HCT116 (cell line): ENCODE data around the gene RAB24. TPM values are rescaled to one million over a fixed set of nuclear protein-coding genes. Genes with fewer than 3 reads are reported as not detected.

Experiments used
- ATAC-seq: fragments of 200-7000 bp; cut with Tn5 transposase; 2 replicates; pipeline ENCODE4 v1.9.1; 2020; ENCODE audit warnings: mild to moderate bottlenecking, moderate library complexity
- BruUV-seq: library from RNA; stranded (reverse); fragments of 400-500 nt; replicated peaks from 2 replicates; lab custom pipeline; 2021; lab: Mats Ljungman, UMichigan
- CTCF ChIA-PET: fragments of 300-600 bp; sonication (Branson Sonifier 250); formaldehyde crosslinking; loops from one replicate; lab custom pipeline; 2021; ENCODE audit warnings: antibody characterized with exemption; lab: Charles Lee
- POLR2A ChIA-PET: fragments of 300-600, 350-600 bp; sonication (Branson Sonifier 250); formaldehyde crosslinking; loops from one replicate; lab custom pipeline; 2021; ENCODE audit warnings: antibody characterized with exemption; lab: Charles Lee
- RAD21 ChIA-PET, 2 experiments: fragments of 300-600 bp; sonication (Branson Sonifier 250); formaldehyde crosslinking; loops; one replicate each; lab custom pipeline; 2023; ENCODE audit warnings: low total read pairs in 2 of 2; ENCODE audit not compliant: uncharacterized antibody in 2 of 2, unreplicated experiment in 2 of 2, low non-redundant PET in 1 of 2; lab: Charles Lee
- DNase-seq: peaks from one replicate; pipeline ENCODE4 v3.0.0-alpha.2; 2010; ENCODE audit warnings: low read depth, low spot score
- H2AFZ ChIP-seq: fragments of 200-600 bp; shearing (Covaris generic), sonication (generic); 2 replicates; pipeline ENCODE4 v1.6.1; 2017; ENCODE audit warnings: low read depth, mixed run types, mixed read lengths, antibody characterized with exemption, low read length; ENCODE audit not compliant: poor library complexity, severe bottlenecking
- H3K27ac ChIP-seq: 2 replicates; pipeline ENCODE4 v1.5.1; 2012; ENCODE audit warnings: low read depth, low read length
- H3K27me3 ChIP-seq: fragments of 200-600 bp; sonication (generic); 2 replicates; pipeline ENCODE4 v1.6.1; 2016; ENCODE audit warnings: mixed run types, low read length, mixed read lengths; ENCODE audit not compliant: insufficient read depth
- H3K36me3 ChIP-seq, 2 experiments: fragments of 200-500 bp in 1 of 2; fragments of 200-600 bp in 1 of 2; sonication (Bioruptor generic) in 1 of 2; sonication (generic) in 1 of 2; 2 replicates each; pipeline versions ENCODE4 v1.5.1 to v1.6.1; 2014 to 2016; ENCODE audit warnings: low read length in 2 of 2, inconsistent platforms in 1 of 2, mixed read lengths in 1 of 2, mixed run types in 1 of 2; ENCODE audit not compliant: insufficient read depth in 2 of 2, control insufficient read depth in 1 of 2
- H3K4me1 ChIP-seq, 2 experiments: fragments of 200-600 bp in 1 of 2; sonication (generic) in 1 of 2; 2 replicates each; pipeline versions ENCODE4 v1.5.1 to v1.6.1; 2012 to 2017; ENCODE audit warnings: low read length in 2 of 2, inconsistent platforms in 1 of 2, mild to moderate bottlenecking in 1 of 2, mixed read lengths in 1 of 2, mixed run types in 1 of 2, moderate library complexity in 1 of 2; ENCODE audit not compliant: insufficient read depth in 2 of 2, control insufficient read depth in 1 of 2
- H3K4me2 ChIP-seq: fragments of 200-600 bp; sonication (generic); 2 replicates; pipeline ENCODE4 v1.6.1; 2017; ENCODE audit warnings: mixed run types, low read length, mixed read lengths
- H3K4me3 ChIP-seq, 2 experiments: fragments of 200-600 bp in 1 of 2; sonication (generic) in 1 of 2; replicated peaks in 1 of 2; 2 replicates each; pipeline ENCODE4 v1.5.1; 2011 to 2016; ENCODE audit warnings: low read length in 2 of 2, control low read depth in 1 of 2, low read depth in 1 of 2, mild to moderate bottlenecking in 1 of 2, mixed read lengths in 1 of 2, mixed run types in 1 of 2
- H3K79me2 ChIP-seq: fragments of 200-600 bp; sonication (generic); 2 replicates; pipeline ENCODE4 v1.6.1; 2017; ENCODE audit warnings: mild to moderate bottlenecking, mixed run types, low read length, moderate library complexity, mixed read lengths; ENCODE audit not compliant: insufficient read depth
- H3K9ac ChIP-seq: fragments of 200-600 bp; sonication (generic); 2 replicates; pipeline ENCODE4 v1.6.1; 2016; ENCODE audit warnings: low read length, mixed read lengths
- H3K9me2 ChIP-seq: fragments of 200-600 bp; sonication (generic), shearing (Covaris generic); 2 replicates; pipeline ENCODE4 v1.6.1; 2017; ENCODE audit warnings: mixed run types, mild to moderate bottlenecking, moderate library complexity; ENCODE audit not compliant: insufficient read depth
- H3K9me3 ChIP-seq, 2 experiments: fragments of 200-500 bp in 1 of 2; fragments of 200-600 bp in 1 of 2; sonication (Bioruptor generic) in 1 of 2; sonication (generic) in 1 of 2; 2 replicates each; pipeline ENCODE4 v1.6.1; 2014 to 2017; ENCODE audit warnings: low read length in 2 of 2, mixed read lengths in 2 of 2, inconsistent platforms in 1 of 2, low read depth in 1 of 2, mild to moderate bottlenecking in 1 of 2, mixed run types in 1 of 2, moderate library complexity in 1 of 2; ENCODE audit not compliant: control insufficient read depth in 1 of 2, insufficient read depth in 1 of 2
- H4K20me1 ChIP-seq: fragments of 200-600 bp; sonication (generic), shearing (Covaris generic); 2 replicates; pipeline ENCODE4 v1.6.1; 2017; ENCODE audit warnings: mixed run types, mild to moderate bottlenecking, moderate library complexity; ENCODE audit not compliant: insufficient read depth
- ATF3 ChIP-seq: IDR thresholded peaks from 2 replicates; pipeline ENCODE4 v1.6.1; 2012
- CBX3 ChIP-seq: IDR thresholded peaks from 2 replicates; pipeline ENCODE4 v1.6.1; 2012; ENCODE audit warnings: low read depth
- EGR1 ChIP-seq: IDR thresholded peaks from 2 replicates; pipeline ENCODE4 v1.6.1; 2012; ENCODE audit warnings: low read depth
- FOSL1 ChIP-seq: IDR thresholded peaks from 2 replicates; pipeline ENCODE4 v1.6.1; 2012; ENCODE audit warnings: low read depth
- JUND ChIP-seq: IDR thresholded peaks from 2 replicates; pipeline ENCODE4 v1.6.1; 2012
- SP1 ChIP-seq: IDR thresholded peaks from 2 replicates; pipeline ENCODE4 v1.6.1; 2012; ENCODE audit warnings: low read depth
- TCF7L2 ChIP-seq: IDR thresholded peaks from 2 replicates; pipeline ENCODE4 v1.7.0; 2011; ENCODE audit warnings: borderline replicate concordance, inconsistent platforms; ENCODE audit not compliant: insufficient read depth, insufficient read length; ENCODE audit errors: extremely low read depth
- ZBTB33 ChIP-seq: IDR thresholded peaks from 2 replicates; pipeline ENCODE4 v1.6.1; 2011; ENCODE audit warnings: mild to moderate bottlenecking, low read length, moderate library complexity; ENCODE audit not compliant: insufficient replicate concordance; ENCODE audit errors: extremely low read depth
- ZFX ChIP-seq: fragments of 450-650 bp; IDR thresholded peaks from 2 replicates; pipeline ENCODE4 v1.6.1; 2017
- ZNF274 ChIP-seq: fragments of 200-500 bp; sonication (Bioruptor generic); IDR thresholded peaks from 2 replicates; pipeline ENCODE4 v1.6.1; 2014; ENCODE audit warnings: mild to moderate bottlenecking, low read depth, low read length, inconsistent platforms
- intact Hi-C: fragments of 100-400 bp; cut with micrococcal nuclease; formaldehyde crosslinking; loops from 2 replicates; pipeline ENCODE4 v1.10.0; 2022
- total RNA-seq: library from RNA; stranded (reverse); gene quantifications from one replicate; pipeline ENCODE4 v1.2.1, GENCODE V29; 2021; ENCODE audit not compliant: unreplicated experiment

Gene RAB24
- total RNA-seq, 1 experiment from 2014 or later: 13.5 TPM

DNA sequence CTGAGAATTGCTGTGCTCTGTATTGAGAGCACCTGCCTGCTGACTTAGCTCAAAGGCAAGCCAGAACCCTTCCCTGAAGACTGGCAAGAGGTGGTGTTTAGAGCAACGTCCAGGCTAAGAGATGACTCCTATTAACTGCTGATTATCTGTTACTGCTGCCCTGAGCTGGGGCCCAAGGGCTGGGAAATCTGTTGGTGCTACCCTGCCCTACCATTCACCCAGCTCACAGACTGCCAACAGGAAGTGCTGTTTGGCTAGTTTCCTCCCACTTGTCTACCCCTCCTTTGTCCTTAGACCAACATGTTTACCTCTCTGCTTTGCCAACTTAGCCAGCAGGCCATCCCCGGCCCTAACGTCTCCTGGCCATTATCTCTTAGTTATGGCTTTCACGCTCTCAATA, 6.9 kb downstream of the RAB24 start:
- H3K36me3 ChIP-seq: peaks cover 25 to 36% of the 10 kb centered on the region in 2 experiments; a peak in 3 of 4 replicates
- H3K9ac ChIP-seq: no peak overlapping the region
- H4K20me1 ChIP-seq: no peaks in the 10 kb centered on the region
- CTCF ChIA-PET: interaction anchor here (2.4 kb wide), 1 partner anchor 13 kb away, joined by 10 read pairs; no protein-coding TSS in a partner anchor
- H3K27me3 ChIP-seq: no peaks in the 10 kb centered on the region
- no peaks in the 10 kb centered on the region for H3K79me2 ChIP-seq
- H3K4me3 ChIP-seq: no peak overlapping the region
- intact Hi-C loops: no loop called here
- TF ChIP-seq ZNF274: no peak
- no peak for TF ChIP-seq ZBTB33
- no peak for TF ChIP-seq JUND
- no peak for TF ChIP-seq ZFX
- no peak for TF ChIP-seq TCF7L2
- no peak for TF ChIP-seq ATF3
- no peak for TF ChIP-seq CBX3
- no peak for TF ChIP-seq SP1
- no peak for TF ChIP-seq FOSL1
- TF ChIP-seq EGR1: no peak
- TF ChIP-seq, all 23 proteins: peak for 0
- DNase-seq (no peak), ATAC-seq (no peak)
- RAD21 ChIA-PET: no interaction called here
- no TSS peak for BruUV-seq
- Histone ChIP-seq H3K4me1 (peaks cover 6 to 28% of the 10 kb centered on the region in 2 experiments), H3K27ac (no peak overlapping the region), H2AFZ (no peak overlapping the region), H3K4me2 (no peak overlapping the region), H3K9me2 (no peaks in the 10 kb centered on the region), H3K9me3 (no peaks in the 10 kb centered on the region)
- POLR2A ChIA-PET: no interaction called here
